Mesenchymal stem cell (in vitro differentiated cells and primary cell): Measurements from ENCODE around the gene ZKSCAN4.

Experiments used
- DNase-seq: peaks from one replicate; pipeline ENCODE4 v3.0.0-alpha.2; 2013
- H2AFZ ChIP-seq: one replicate; pipeline ENCODE4 v1.6.1; 2013; ENCODE audit warnings: low read depth, mild to moderate bottlenecking, control low read depth, inconsistent platforms, low read length, moderate library complexity
- H2AK5ac ChIP-seq: 2 replicates; pipeline ENCODE4 v1.6.1; 2013; ENCODE audit warnings: low read length, moderate library complexity, mild to moderate bottlenecking, inconsistent platforms; ENCODE audit not compliant: severe bottlenecking
- H2BK120ac ChIP-seq: one replicate; pipeline ENCODE4 v1.6.1; 2013; ENCODE audit warnings: low read depth, mild to moderate bottlenecking, inconsistent platforms, low read length, moderate library complexity
- H2BK12ac ChIP-seq, 2 experiments: one replicate each; pipeline ENCODE4 v1.6.1; 2013; ENCODE audit warnings: inconsistent platforms in 2 of 2, low read length in 2 of 2, mild to moderate bottlenecking in 2 of 2, moderate library complexity in 2 of 2, control low read depth in 1 of 2
- H2BK15ac ChIP-seq: one replicate; pipeline ENCODE4 v1.6.1; 2013; ENCODE audit warnings: mild to moderate bottlenecking, low read depth, inconsistent platforms; ENCODE audit not compliant: poor library complexity, severe bottlenecking
- H2BK5ac ChIP-seq: 2 replicates; pipeline ENCODE4 v1.6.1; 2013; ENCODE audit warnings: low read depth, mild to moderate bottlenecking, low read length, control low read depth, inconsistent platforms; ENCODE audit not compliant: poor library complexity, severe bottlenecking
- H3K14ac ChIP-seq, 2 experiments: one replicate each; pipeline ENCODE4 v1.6.1; 2013; ENCODE audit warnings: inconsistent platforms in 2 of 2, low read length in 2 of 2, control low read depth in 1 of 2, mild to moderate bottlenecking in 1 of 2, moderate library complexity in 1 of 2
- H3K18ac ChIP-seq, 2 experiments: one replicate each; pipeline ENCODE4 v1.6.1; 2013; ENCODE audit warnings: inconsistent platforms in 2 of 2, low read length in 2 of 2, control low read depth in 1 of 2, low read depth in 1 of 2, mild to moderate bottlenecking in 1 of 2
- H3K23ac ChIP-seq, 2 experiments: one replicate each; pipeline ENCODE4 v1.6.1; 2013; ENCODE audit warnings: inconsistent platforms in 2 of 2, low read length in 2 of 2, mild to moderate bottlenecking in 2 of 2, moderate library complexity in 2 of 2, control low read depth in 1 of 2
- H3K27ac ChIP-seq: 2 replicates; pipeline ENCODE4 v1.5.1; 2013; ENCODE audit warnings: mild to moderate bottlenecking, moderate library complexity, low read length, control low read depth, inconsistent platforms; ENCODE audit not compliant: poor library complexity, severe bottlenecking
- H3K27me3 ChIP-seq, 2 experiments: 2 replicates each; pipeline versions ENCODE4 v1.6.1 to v1.7.0; 2013; ENCODE audit warnings: low read length in 2 of 2, mild to moderate bottlenecking in 2 of 2, moderate library complexity in 2 of 2, control low read depth in 1 of 2, inconsistent platforms in 1 of 2; ENCODE audit not compliant: control insufficient read depth in 1 of 2, insufficient read depth in 1 of 2
- H3K36me3 ChIP-seq, 2 experiments: 2 replicates each; pipeline versions ENCODE4 v1.6.1 to v1.7.0; 2013; ENCODE audit warnings: low read length in 2 of 2, control low read depth in 1 of 2, inconsistent platforms in 1 of 2, low read depth in 1 of 2, mild to moderate bottlenecking in 1 of 2; ENCODE audit not compliant: insufficient read depth in 2 of 2, control insufficient read depth in 1 of 2
- H3K4ac ChIP-seq, 2 experiments: one replicate each; pipeline ENCODE4 v1.6.1; 2013; ENCODE audit warnings: inconsistent platforms in 2 of 2, low read length in 2 of 2, mild to moderate bottlenecking in 2 of 2, moderate library complexity in 2 of 2, control low read depth in 1 of 2, low read depth in 1 of 2
- H3K4me1 ChIP-seq: 2 replicates; pipeline ENCODE4 v1.6.1; 2013; ENCODE audit warnings: low read depth, low read length, control low read depth; ENCODE audit not compliant: control insufficient read depth, insufficient read depth
- H3K4me2 ChIP-seq: 2 replicates; pipeline ENCODE4 v1.6.1; 2013; ENCODE audit warnings: low read length, mild to moderate bottlenecking, inconsistent platforms; ENCODE audit not compliant: poor library complexity, severe bottlenecking
- H3K4me3 ChIP-seq, 2 experiments: 2 replicates each; pipeline versions ENCODE4 v1.5.1 to v1.7.0; 2013; ENCODE audit warnings: low read length in 2 of 2, mild to moderate bottlenecking in 2 of 2, control low read depth in 1 of 2, low read depth in 1 of 2; ENCODE audit not compliant: insufficient read depth in 1 of 2
- H3K79me1 ChIP-seq: replicated peaks from 2 replicates; pipeline ENCODE4 v1.6.1; 2013; ENCODE audit warnings: mild to moderate bottlenecking, control low read depth, low read length, inconsistent platforms; ENCODE audit not compliant: poor library complexity, severe bottlenecking
- H3K9ac ChIP-seq: 2 replicates; pipeline ENCODE4 v1.7.0; 2013; ENCODE audit warnings: mild to moderate bottlenecking, low read length, moderate library complexity
- H3K9me3 ChIP-seq: 2 replicates; pipeline ENCODE4 v1.7.0; 2013; ENCODE audit warnings: mild to moderate bottlenecking, low read length; ENCODE audit not compliant: control insufficient read depth
- H4K8ac ChIP-seq: one replicate; pipeline ENCODE4 v1.6.1; 2013; ENCODE audit warnings: inconsistent platforms, mild to moderate bottlenecking, low read length, moderate library complexity
- H4K91ac ChIP-seq: one replicate; pipeline ENCODE4 v1.6.1; 2013; ENCODE audit warnings: mild to moderate bottlenecking, low read length, inconsistent platforms
- WGBS: methylation state at CpG from one replicate; pipeline ENCODE4 v1.1.7; 2013; ENCODE audit warnings: mixed read lengths; 5-methylcytosine and 5-hydroxymethylcytosine counted together

ZKSCAN4 gene

DNA sequence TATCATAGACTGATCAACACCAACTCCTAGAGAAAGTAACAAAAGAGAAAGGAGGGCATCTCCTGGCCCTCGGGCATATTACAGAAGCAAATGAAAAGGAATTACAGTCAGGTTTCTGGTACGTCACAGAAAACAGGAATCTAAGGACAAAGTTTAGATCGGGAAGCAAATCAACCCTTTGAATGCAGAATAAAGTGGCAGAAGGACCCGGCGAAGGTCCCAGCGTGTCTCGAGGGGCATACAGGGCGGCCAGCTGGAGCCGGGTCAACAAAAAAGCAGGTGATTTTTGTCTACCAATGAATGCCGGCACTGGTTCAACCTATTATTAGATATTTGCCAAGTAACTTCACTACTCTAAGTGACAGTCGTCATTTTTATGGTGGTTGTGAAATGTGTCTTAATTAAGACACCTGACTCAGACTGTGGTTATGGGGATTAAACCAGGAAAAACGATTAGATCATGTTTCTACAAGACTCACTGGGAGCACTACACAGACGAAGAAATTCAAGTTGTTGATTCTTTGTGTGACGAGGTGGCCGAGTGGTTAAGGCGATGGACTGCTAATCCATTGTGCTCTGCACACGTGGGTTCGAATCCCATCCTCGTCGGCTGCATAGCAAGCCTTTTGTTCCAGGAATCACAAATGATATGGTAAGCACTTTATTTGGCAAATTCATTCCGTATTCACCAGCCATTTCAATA, 39.4 kb downstream of the ZKSCAN4 start:
- no peak overlapping the region for H2BK12ac ChIP-seq
- WGBS = 6% methylated on average over 19 of the region's 21 CpGs

DNA sequence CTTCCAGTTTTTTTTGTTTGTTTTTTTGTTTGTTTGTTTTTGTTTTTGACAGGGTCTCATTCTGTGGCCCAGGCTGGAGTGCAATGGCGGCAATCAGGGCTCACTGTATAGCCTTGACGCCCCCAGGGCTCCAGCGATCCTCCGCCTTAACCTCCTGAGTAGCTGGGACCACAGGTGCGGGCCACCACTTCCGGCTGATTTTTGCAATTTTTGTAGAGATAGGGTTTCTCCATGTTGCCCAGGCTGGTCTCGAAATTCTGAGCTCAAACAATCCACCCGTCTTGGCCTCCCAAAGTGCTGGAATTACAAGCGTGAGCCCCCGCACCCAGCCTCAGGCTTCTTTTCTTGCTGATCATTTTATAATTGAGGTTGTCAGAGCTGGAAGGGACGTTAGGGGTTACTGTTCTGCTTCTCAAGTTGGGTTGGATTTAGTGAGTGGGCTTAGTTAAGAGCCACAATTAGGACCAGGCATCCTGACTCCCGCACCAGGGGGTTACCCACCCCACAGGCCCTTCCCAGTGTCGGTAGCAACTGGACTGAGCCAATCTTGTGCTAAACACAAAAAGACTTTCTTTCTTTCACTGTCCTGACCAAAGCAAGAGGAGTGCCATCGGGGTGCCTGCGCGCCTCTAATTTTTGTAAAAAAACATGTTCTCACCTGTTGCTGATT, 40.1 kb downstream of the ZKSCAN4 start:
- Histone ChIP-seq H2BK120ac (no peak overlapping the region), H3K14ac (no peak overlapping the region), H2BK15ac (no peak overlapping the region), H3K4me1 (peaks cover 6% of the 10 kb centered on the region), H3K18ac (no peak overlapping the region), H3K27me3 (peaks cover 49 to 64% of the 10 kb centered on the region in 2 experiments), H3K9ac (peak overlapping the region; percentile 79), H2AFZ (no peak overlapping the region), H3K4me2 (peak overlapping the region; percentile 52), H3K9me3 (no peaks in the 10 kb centered on the region), H3K4me3 (peak overlapping the region in 1 of 2 experiments; percentile 80), H4K8ac (no peak overlapping the region), H3K36me3 (no peaks in the 10 kb centered on the region), H2BK12ac (no peak overlapping the region), H3K27ac (no peak overlapping the region), H3K79me1 (peaks cover 1% of the 10 kb centered on the region), H2AK5ac (no peak overlapping the region), H2BK5ac (no peak overlapping the region), H4K91ac (no peak overlapping the region), H3K4ac (no peak overlapping the region), H3K23ac (no peak overlapping the region)
- no peak for DNase-seq
- 24% methylated on average over 16 of the region's 16 CpGs for WGBS

More for the DNA sequence above, 39.4 kb downstream of the ZKSCAN4 start:
- Histone ChIP-seq H4K91ac (no peak overlapping the region), H4K8ac (no peak overlapping the region), H3K27ac (no peak overlapping the region), H2BK5ac (no peak overlapping the region), H3K4me1 (peaks cover 2% of the 10 kb centered on the region), H3K4me3 (peak overlapping the region; percentile 11 to 80), H3K23ac (no peak overlapping the region), H2BK120ac (no peak overlapping the region), H3K27me3 (peaks cover 43 to 64% of the 10 kb centered on the region in 2 experiments), H3K9me3 (no peaks in the 10 kb centered on the region), H3K9ac (peak overlapping the region; percentile 79), H3K18ac (no peak overlapping the region), H3K36me3 (no peaks in the 10 kb centered on the region), H3K4ac (no peak overlapping the region), H3K4me2 (peak overlapping the region; percentile 52), H3K79me1 (peaks cover 4% of the 10 kb centered on the region), H3K14ac (no peak overlapping the region), H2BK15ac (no peak overlapping the region), H2AK5ac (no peak overlapping the region), H2AFZ (no peak overlapping the region)
- peak; percentile 86 for DNase-seq

DNA sequence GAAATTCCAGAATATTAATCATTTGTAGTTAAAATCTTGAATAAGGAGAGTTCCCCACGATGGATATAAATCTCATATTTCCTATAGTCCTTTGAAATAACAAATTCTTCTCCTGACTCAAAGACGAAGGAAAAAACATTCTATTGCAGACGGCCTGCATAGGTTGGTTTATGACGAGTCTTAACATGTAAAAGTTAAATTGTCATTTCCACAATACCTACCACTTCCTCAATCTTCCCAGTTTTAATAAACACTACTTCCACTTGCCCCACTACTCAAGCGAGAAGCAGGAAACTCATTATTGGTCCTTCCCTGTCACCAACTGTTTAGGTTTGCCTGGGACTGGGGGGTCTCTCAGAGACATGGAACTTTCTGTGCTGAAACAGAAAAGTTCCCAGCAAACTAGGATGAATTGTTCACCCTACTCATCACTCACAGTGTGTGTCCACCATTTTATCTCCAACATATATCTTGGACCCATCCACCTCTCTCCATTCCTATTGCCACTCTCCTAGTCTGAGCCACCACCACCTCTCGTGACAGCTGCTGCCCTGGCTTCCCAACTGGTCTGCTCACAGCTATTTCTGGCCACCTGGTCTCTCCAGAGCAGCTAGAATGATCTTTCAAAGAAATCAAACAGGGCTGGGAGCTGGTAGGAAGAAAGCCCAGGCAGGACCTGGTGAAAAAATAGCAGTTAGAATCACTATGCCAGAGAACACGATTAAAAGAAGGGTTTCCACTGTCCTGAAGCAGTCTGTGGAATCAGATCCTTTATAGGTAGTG, 42.1 kb downstream of the ZKSCAN4 start:
- H2BK5ac ChIP-seq = no peak overlapping the region
- H3K18ac ChIP-seq = no peak overlapping the region
- no peak overlapping the region for H3K4ac ChIP-seq
- no peak overlapping the region for H3K14ac ChIP-seq
- peaks cover 6% of the 10 kb centered on the region for H3K4me1 ChIP-seq
- peaks cover 2% of the 10 kb centered on the region for H3K9me3 ChIP-seq
- H4K91ac ChIP-seq = no peak overlapping the region
- peaks cover 32 to 68% of the 10 kb centered on the region in 2 experiments for H3K27me3 ChIP-seq
- H2BK12ac ChIP-seq = no peak overlapping the region
- no peak overlapping the region for H3K23ac ChIP-seq
- WGBS = 67% methylated on average over 7 of the region's 7 CpGs
- H3K9ac ChIP-seq = no peak overlapping the region
- no peak for DNase-seq
- no peak overlapping the region for H3K4me3 ChIP-seq
- no peak overlapping the region for H2AFZ ChIP-seq
- H4K8ac ChIP-seq = no peak overlapping the region
- no peaks in the 10 kb centered on the region for H3K36me3 ChIP-seq
- no peak overlapping the region for H2BK120ac ChIP-seq
- H3K79me1 ChIP-seq = no peaks in the 10 kb centered on the region
- no peak overlapping the region for H3K4me2 ChIP-seq
- H2AK5ac ChIP-seq = no peak overlapping the region
- H2BK15ac ChIP-seq = no peak overlapping the region
- no peak overlapping the region for H3K27ac ChIP-seq
